Lower leg skin (tissue), 3 donors: Measurements from ENCODE around the gene OR8B12.

Experiments used
- CTCF ChIP-seq, 3 donors: fragments of 450-650 bp; IDR thresholded peaks; one replicate each; pipeline ENCODE4 v1.5.1; 2016; ENCODE audit warnings: antibody characterized with exemption in 3 of 3, mild to moderate bottlenecking in 3 of 3, moderate library complexity in 2 of 3
- POLR2A ChIP-seq, 2 donors: fragments of 450-650 bp; IDR thresholded peaks; one replicate each; pipeline ENCODE4 v1.6.1; 2016 to 2017; ENCODE audit warnings: antibody characterized with exemption in 2 of 2, mild to moderate bottlenecking in 1 of 2, moderate library complexity in 1 of 2

GRCh38 chr11:124581817-124582216 is 38.4 kb upstream of the OR8B12 start:
- TF ChIP-seq CTCF (IDR thresholded peaks at IDR 0.05) (no peak), POLR2A (IDR thresholded peaks at IDR 0.05) (no peak)
